H1 (cell line): ENCODE data around the gene ZDHHC8. TPM values are rescaled to one million over a fixed set of nuclear protein-coding genes. Genes with fewer than 3 reads are reported as not detected.

Source experiments
- ASH2L ChIP-seq: fragments of 200-600, 300-600 bp; sonication (generic); IDR thresholded peaks from one replicate; pipeline ENCODE4 v1.7.1; 2017; ENCODE audit warnings: low read length
- BACH1 ChIP-seq: IDR thresholded peaks from 2 replicates; pipeline ENCODE4 v1.6.1; 2012; ENCODE audit warnings: low read length, improper control_type of control experiment
- CBX5 ChIP-seq: fragments of 300-800, 300-1000 bp; sonication (generic); IDR thresholded peaks from 2 replicates; pipeline ENCODE4 v1.7.1; 2016; ENCODE audit warnings: antibody characterized with exemption, low read length, low read depth
- FOSL1 ChIP-seq: IDR thresholded peaks from 2 replicates; pipeline ENCODE4 v1.6.1; 2011; ENCODE audit warnings: mild to moderate bottlenecking, low read depth, low read length, moderate library complexity; ENCODE audit not compliant: insufficient read depth
- GTF2F1 ChIP-seq: IDR thresholded peaks from 2 replicates; pipeline ENCODE4 v1.6.1; 2012; ENCODE audit warnings: low read depth, low read length, improper control_type of control experiment, borderline replicate concordance
- HDAC2 ChIP-seq, 2 experiments: fragments of 300-600 bp in 1 of 2; sonication (generic) in 1 of 2; IDR thresholded peaks; 2 replicates each; pipeline ENCODE4 v1.6.1; 2011 to 2012; ENCODE audit warnings: low read depth in 2 of 2, low read length in 2 of 2, mild to moderate bottlenecking in 2 of 2, moderate library complexity in 2 of 2, borderline replicate concordance in 1 of 2, inconsistent platforms in 1 of 2
- HDAC6 ChIP-seq: IDR thresholded peaks from one replicate; pipeline ENCODE4 v1.7.1; 2012; ENCODE audit warnings: low read depth, mild to moderate bottlenecking, inconsistent platforms, low read length, moderate library complexity
- JUN ChIP-seq: IDR thresholded peaks from 2 replicates; pipeline ENCODE4 v1.6.1; 2011; ENCODE audit warnings: low read depth, mild to moderate bottlenecking, improper control_type of control experiment, low read length
- JUND ChIP-seq: IDR thresholded peaks from 2 replicates; pipeline ENCODE4 v1.6.1; 2011; ENCODE audit warnings: mild to moderate bottlenecking, improper control_type of control experiment, low read length
- KDM1A ChIP-seq: fragments of 200-600, 300-600 bp; sonication (generic); IDR thresholded peaks from 2 replicates; pipeline ENCODE4 v1.7.1; 2016; ENCODE audit warnings: mild to moderate bottlenecking, low read length, borderline replicate concordance
- PHF8 ChIP-seq: fragments of 200-600 bp; sonication (generic); conservative IDR thresholded peaks from 2 replicates; pipeline ENCODE4 v1.7.1; 2012; ENCODE audit warnings: low read depth, mild to moderate bottlenecking, inconsistent platforms, low read length, moderate library complexity
- RBBP5 ChIP-seq: IDR thresholded peaks from 2 replicates; pipeline ENCODE4 v1.7.1; 2012; ENCODE audit warnings: low read depth, mild to moderate bottlenecking, inconsistent platforms, low read length, moderate library complexity, borderline replicate concordance
- SAP30 ChIP-seq: fragments of 300-600 bp; sonication (generic); IDR thresholded peaks from 2 replicates; pipeline ENCODE4 v1.7.1; 2012; ENCODE audit warnings: low read length, moderate library complexity, mild to moderate bottlenecking, inconsistent platforms; ENCODE audit not compliant: insufficient read depth, insufficient replicate concordance
- SIN3A ChIP-seq, 2 experiments: IDR thresholded peaks in 1 of 2; conservative IDR thresholded peaks in 1 of 2; 2 replicates each; pipeline ENCODE4 v1.6.1; 2011 to 2012; ENCODE audit warnings: low read length in 2 of 2, improper control_type of control experiment in 1 of 2, low read depth in 1 of 2, mild to moderate bottlenecking in 1 of 2
- SRF ChIP-seq: IDR thresholded peaks from 2 replicates; pipeline ENCODE4 v1.6.1; 2011; ENCODE audit warnings: mild to moderate bottlenecking, low read depth, low read length, moderate library complexity
- SUZ12 ChIP-seq: fragments of 200-600 bp; sonication (generic); IDR thresholded peaks from 2 replicates; pipeline ENCODE4 v1.6.1; 2012; ENCODE audit warnings: mild to moderate bottlenecking, inconsistent platforms, low read length, moderate library complexity, mixed read lengths
- TAF1 ChIP-seq: IDR thresholded peaks from 2 replicates; pipeline ENCODE4 v1.6.1; 2011; ENCODE audit warnings: mild to moderate bottlenecking, low read depth, low read length
- TAF7 ChIP-seq: optimal IDR thresholded peaks from 2 replicates; pipeline ENCODE3; 2011; ENCODE audit warnings: low read depth, mild to moderate bottlenecking, inconsistent platforms, low read length, moderate library complexity, borderline replicate concordance
- YY1 ChIP-seq: IDR thresholded peaks from 2 replicates; pipeline ENCODE4 v1.6.1; 2011; ENCODE audit warnings: low read depth, mild to moderate bottlenecking, low read length
- ZNF274 ChIP-seq: IDR thresholded peaks from 2 replicates; pipeline ENCODE4 v1.7.0; 2012; ENCODE audit warnings: low read length, borderline replicate concordance; ENCODE audit errors: extremely low read depth
- polyA plus RNA-seq, 7 experiments: library from polyadenylated mRNA; depleted of rRNA in 3 of 7; stranded (reverse) in 5 of 7; unstranded in 2 of 7; fragments of >200 nt in 5 of 7; fragments of 200-250 nt in 2 of 7; gene quantifications; 1 replicate in 5 of 7; 2 replicates in 1 of 7; 4 replicates in 1 of 7; pipeline versions ENCODE4 v1.2.1 to v1.2.3, GENCODE V29; 2011 to 2013; ENCODE audit warnings: missing spikeins in 2 of 7, mixed read lengths in 2 of 7
- total RNA-seq: library from RNA; stranded (reverse); fragmentation: NEBNext Ultra II Directional; extraction: Animal tissue kit (Norgen Biotek cat#: 25700); gene quantifications from 2 replicates; pipeline ENCODE4 v1.2.1, GENCODE V29; 2021
- TF ChIP-seq, protein P1 (sequence below): IDR thresholded peaks from 2 replicates; pipeline ENCODE4 v1.6.1; 2012; ENCODE audit warnings: inconsistent platforms
- TF ChIP-seq, protein P2 (sequence below): IDR thresholded peaks from 2 replicates; pipeline ENCODE4 v1.6.1; 2012; ENCODE audit warnings: inconsistent platforms

ZDHHC8 gene
- total and polyA plus RNA-seq, 2 of the 8 experiments (the other 6 are each of a cell fraction or from before 2014, with no cell fraction given): 18.6 to 65.6 TPM

DNA sequence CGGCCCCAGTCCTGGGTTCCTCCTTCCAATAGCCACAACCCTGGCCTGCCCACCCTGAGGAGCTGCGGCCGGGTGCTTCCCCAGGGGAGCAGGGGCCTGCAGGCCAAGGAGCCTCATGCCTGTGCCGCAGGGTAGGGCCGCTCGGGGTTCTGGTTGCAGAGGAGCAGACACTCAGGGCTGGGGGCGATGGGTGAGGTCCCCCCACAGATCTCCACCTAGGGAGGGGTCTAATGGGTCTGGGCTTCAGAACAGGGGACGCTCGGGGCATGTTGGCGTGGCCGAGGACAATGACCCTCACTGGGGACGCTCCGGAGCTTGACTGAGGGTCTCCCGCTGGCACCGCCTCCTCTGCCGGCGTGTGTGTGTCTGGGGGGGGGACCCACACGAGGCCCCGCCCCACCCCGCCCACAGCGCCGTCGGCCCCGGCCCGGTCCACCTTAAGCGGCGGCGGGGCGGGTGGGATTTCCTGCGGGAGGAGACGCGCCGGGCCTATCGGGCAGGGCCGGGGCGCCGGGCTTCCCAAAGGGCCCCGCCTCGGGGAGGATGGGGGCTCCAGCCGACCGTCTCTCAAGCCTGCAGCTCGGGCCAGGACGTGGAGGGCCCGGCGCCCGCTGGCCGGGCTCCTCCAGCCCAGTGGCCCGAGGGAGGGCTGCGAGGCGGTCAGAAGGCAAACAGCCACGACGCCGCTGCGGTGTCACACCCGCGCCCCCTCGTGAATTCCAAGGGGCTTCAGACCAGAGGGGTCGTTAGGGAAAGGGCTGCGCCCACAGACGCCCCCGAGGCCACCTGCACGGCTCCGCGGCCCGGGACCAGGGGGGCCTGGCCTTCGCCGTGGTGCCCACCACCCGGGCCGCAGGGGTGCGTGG is 640 bp upstream of the ZDHHC8 start (continued):
- TF ChIP-seq GTF2F1: no peak
- TF ChIP-seq HDAC6: no peak
- no peak for TF ChIP-seq JUND
- no peak for TF ChIP-seq SRF
- no peak for TF ChIP-seq JUN
- no peak for TF ChIP-seq FOSL1
- no peak for TF ChIP-seq SAP30
- no peak; a peak in 1 of 4 replicates for TF ChIP-seq HDAC2 (IDR thresholded peaks at IDR 0.05; ENCODE audit: borderline replicate concordance in 1 of 2, low read depth in 2 of 2, low read length in 2 of 2)
- no peak for TF ChIP-seq SUZ12
- TF ChIP-seq SIN3A (conservative IDR thresholded peaks at IDR 0.05 in 1 of 2, IDR thresholded peaks at IDR 0.05 in 1 of 2; ENCODE audit: low read depth in 1 of 2, low read length in 2 of 2): peak in 1 of 2 experiments; percentile 31; a peak in 1 of 4 replicates
- no peak for TF ChIP-seq RBBP5
- TF ChIP-seq, protein P1, sequence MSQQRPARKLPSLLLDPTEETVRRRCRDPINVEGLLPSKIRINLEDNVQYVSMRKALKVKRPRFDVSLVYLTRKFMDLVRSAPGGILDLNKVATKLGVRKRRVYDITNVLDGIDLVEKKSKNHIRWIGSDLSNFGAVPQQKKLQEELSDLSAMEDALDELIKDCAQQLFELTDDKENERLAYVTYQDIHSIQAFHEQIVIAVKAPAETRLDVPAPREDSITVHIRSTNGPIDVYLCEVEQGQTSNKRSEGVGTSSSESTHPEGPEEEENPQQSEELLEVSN: no peak
- TF ChIP-seq ZNF274: no peak
- no peak for TF ChIP-seq TAF7
- no peak for TF ChIP-seq BACH1
- no peak for TF ChIP-seq CBX5
- no peak for TF ChIP-seq ASH2L
- TF ChIP-seq, protein P2, sequence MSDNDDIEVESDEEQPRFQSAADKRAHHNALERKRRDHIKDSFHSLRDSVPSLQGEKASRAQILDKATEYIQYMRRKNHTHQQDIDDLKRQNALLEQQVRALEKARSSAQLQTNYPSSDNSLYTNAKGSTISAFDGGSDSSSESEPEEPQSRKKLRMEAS: no peak
- TF ChIP-seq KDM1A: no peak
- TF ChIP-seq PHF8: 0 out of 2 replicates have a peak, but pooled peaks have one; percentile 25
- no peak for TF ChIP-seq YY1
- TF ChIP-seq TAF1: 0 out of 2 replicates have a peak, but pooled peaks have one; percentile 19
